ENCODE measurements around the gene PARD3. TPM values are rescaled to one million over a fixed set of nuclear protein-coding genes. Genes with fewer than 3 reads are reported as not detected.

PARD3 gene
- total and polyA plus RNA-seq, 12 donors = 17.0 to 93.8 (median 47.3) TPM

DNA sequence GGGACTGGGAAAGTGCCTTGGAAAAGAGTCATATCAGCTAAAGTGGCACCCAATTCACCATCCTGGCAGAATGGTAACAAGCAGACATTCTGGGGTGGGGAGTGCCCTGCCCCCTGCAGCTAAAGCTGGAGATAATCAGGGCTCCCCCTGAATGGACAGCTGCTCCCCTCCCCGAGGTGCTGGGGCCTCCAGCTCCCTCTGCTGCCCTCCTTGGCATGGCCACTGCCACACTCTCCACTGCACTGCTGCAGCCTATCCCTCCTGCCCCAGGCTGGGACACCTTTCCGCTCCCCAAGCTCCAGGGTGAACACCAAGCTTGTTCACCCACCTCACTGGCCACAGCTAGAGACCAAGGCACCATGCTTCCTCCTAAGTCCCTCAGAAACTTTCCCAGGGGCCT, 9.8 kb upstream of the PARD3 start:
- Histone ChIP-seq H3K27ac (no peak overlapping the region), H3K27me3 (no peaks in the 10 kb centered on the region), H3K36me3 (replicated peaks in 1 of 2) (no peaks in the 10 kb centered on the region), H3K4me3 (no peak overlapping the region), H3K9me3 (replicated peaks in 1 of 3) (no peaks in the 10 kb centered on the region), H3K4me1 (replicated peaks in 1 of 2) (no peaks in the 10 kb centered on the region)
- 38 to 61% (median 58%) methylated on average over 1 to 2 of the region's 2 CpGs for WGBS, 4 donors
- intact Hi-C loops (cut with DNase I) = no loop called here
- DNase-seq = peak in 1 of 7 donors; percentile 16
- peak in 2 of 6 experiments; percentile 10 to 24 for TF ChIP-seq CTCF (IDR thresholded peaks at IDR 0.05)
- TF ChIP-seq POLR2A (IDR thresholded peaks at IDR 0.05) = no peak

GRCh38 chr10:34821587-34822585, 6.8 kb upstream of the PARD3 start:
- Histone ChIP-seq H3K4me1 (replicated peaks in 1 of 2) (peaks cover 0 to 3% of the 10 kb centered on the region in 2 donors), H3K27ac (no peak overlapping the region), H3K36me3 (replicated peaks in 1 of 2) (no peaks in the 10 kb centered on the region), H3K9me3 (replicated peaks in 1 of 3) (no peaks in the 10 kb centered on the region), H3K27me3 (no peaks in the 10 kb centered on the region), H3K4me3 (no peak overlapping the region)
- DNase-seq = no peak
- intact Hi-C loops (cut with DNase I) = no loop called here
- no peak for TF ChIP-seq POLR2A (IDR thresholded peaks at IDR 0.05)
- no peak for TF ChIP-seq CTCF (IDR thresholded peaks at IDR 0.05)
- WGBS, 4 donors = 85 to 93% (median 88%) methylated on average over 6 of the region's 6 CpGs

DNA sequence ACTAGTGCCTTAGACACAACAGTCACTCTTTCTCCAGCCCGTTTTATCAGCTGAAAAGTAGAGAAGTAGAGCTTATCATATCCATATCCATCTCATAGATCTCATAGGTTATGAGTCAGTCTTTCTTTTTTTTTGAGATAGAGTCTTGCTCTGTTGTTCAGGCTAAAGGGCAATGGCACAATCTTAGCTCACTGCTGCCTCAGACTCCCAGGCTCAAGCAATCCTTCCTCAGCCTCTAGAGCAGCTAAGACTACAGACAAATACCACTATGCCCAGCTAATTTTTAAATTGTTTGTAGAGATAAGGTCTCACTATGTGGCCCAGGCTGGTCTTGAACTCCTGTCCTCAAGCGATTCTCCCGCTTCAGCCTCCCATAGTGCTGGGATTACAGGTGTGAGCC, 2.5 kb upstream of the PARD3 start:
- no peaks in the 10 kb centered on the region for H3K9me3 ChIP-seq (replicated peaks in 1 of 3)
- H3K4me3 ChIP-seq = no peak overlapping the region
- TF ChIP-seq CTCF (IDR thresholded peaks at IDR 0.05) = no peak
- TF ChIP-seq POLR2A (IDR thresholded peaks at IDR 0.05) = no peak
- intact Hi-C loops (cut with DNase I) = loop anchor here in 1 of 2 donors (10.0 kb wide), 2 partner anchors 93 to 153 kb away; no protein-coding TSS in a partner anchor
- H3K27me3 ChIP-seq = no peaks in the 10 kb centered on the region
- H3K4me1 ChIP-seq (replicated peaks in 1 of 2) = peaks cover 3 to 27% of the 10 kb centered on the region in 2 donors
- DNase-seq = no peak
- 54 to 91% (median 84%) methylated on average over 3 of the region's 3 CpGs for WGBS, 4 donors
- H3K36me3 ChIP-seq (replicated peaks in 1 of 2) = no peaks in the 10 kb centered on the region
- H3K27ac ChIP-seq = no peak overlapping the region

DNA sequence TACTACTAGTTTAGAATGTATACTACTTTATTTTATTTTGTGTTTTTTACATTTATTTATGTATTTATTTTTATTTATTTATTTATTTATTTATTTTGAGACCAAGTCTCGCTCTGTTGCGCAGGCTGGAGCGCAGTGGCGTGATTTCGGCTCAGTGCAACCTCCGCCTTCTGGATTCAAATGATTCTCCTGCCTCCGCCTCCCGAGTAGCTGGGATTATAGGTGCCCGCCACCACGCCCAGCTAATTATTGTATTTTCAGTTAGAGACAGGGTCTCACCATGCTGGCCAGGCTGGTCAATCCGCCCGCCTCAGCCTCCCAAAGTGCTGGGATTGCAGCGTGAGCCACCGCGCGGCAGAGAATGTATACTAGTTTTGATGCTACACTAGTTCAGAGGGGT, 2.0 kb upstream of the PARD3 start:
- no peak for DNase-seq
- intact Hi-C loops (cut with DNase I) = loop anchor here in 1 of 2 donors (10.0 kb wide), 2 partner anchors 92 to 152 kb away; no protein-coding TSS in a partner anchor
- TF ChIP-seq CTCF (IDR thresholded peaks at IDR 0.05) (no peak), POLR2A (IDR thresholded peaks at IDR 0.05) (no peak)
- 90 to 98% (median 97%) methylated on average over 16 of the region's 16 CpGs for WGBS, 4 donors
- no peak overlapping the region for H3K27ac ChIP-seq
- H3K4me1 ChIP-seq (replicated peaks in 1 of 2) = peaks cover 3 to 33% of the 10 kb centered on the region in 2 donors
- H3K36me3 ChIP-seq (replicated peaks in 1 of 2) = no peaks in the 10 kb centered on the region
- H3K4me3 ChIP-seq = no peak overlapping the region
- H3K9me3 ChIP-seq (replicated peaks in 1 of 3) = no peaks in the 10 kb centered on the region
- no peaks in the 10 kb centered on the region for H3K27me3 ChIP-seq
